B cell (primary cell): Measurements from ENCODE around the gene AP1M2.

Experiments
- EZH2 ChIP-seq: IDR thresholded peaks from 2 replicates; pipeline ENCODE4 v1.6.1; 2012; ENCODE audit warnings: borderline replicate concordance, low read depth, mild to moderate bottlenecking, moderate library complexity, low read length; ENCODE audit not compliant: insufficient read depth, poor library complexity, severe bottlenecking
- TF ChIP-seq, protein P1 (sequence below): fragments of 200-600 bp; IDR thresholded peaks from one replicate; pipeline ENCODE4 v1.8.0; 2022; ENCODE audit warnings: antibody characterized with exemption, mild to moderate bottlenecking

DNA sequence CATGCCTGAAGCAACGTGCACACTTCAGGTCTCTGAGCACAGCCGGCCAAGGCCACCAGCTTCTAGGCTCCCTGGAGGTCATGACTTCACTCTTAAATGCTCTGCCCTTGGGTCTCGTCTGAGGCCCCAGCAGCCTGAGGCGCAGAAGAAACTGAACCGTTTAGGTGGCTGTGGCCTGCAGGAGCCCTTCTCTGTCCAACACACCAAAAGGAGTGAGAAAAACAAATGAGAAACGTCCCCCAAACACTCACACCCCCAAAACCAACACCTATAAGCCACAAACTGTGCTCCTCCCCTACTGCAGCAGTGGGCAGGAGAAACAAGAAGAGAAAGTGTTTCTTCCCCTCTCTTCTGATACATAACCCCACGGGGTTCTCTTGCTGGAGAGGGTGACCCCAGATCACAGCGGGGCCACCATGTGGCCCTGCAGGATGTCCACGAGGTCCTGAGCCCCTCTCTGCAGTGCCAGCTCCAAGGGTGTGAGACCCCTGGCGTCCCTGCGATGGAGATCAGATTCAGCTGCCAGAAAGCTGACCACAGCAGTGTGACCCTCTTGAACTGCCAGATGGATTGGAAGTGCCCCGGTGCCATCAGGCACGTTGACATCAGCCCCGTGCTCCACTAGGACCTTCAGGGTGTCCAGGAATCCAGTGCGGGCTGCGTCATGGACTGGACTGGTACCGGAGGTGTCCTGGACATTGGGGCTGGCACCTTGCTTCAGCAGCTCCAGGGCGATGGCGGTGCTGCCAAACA, 20.3 kb downstream of the AP1M2 start:
- TF ChIP-seq, protein P1, sequence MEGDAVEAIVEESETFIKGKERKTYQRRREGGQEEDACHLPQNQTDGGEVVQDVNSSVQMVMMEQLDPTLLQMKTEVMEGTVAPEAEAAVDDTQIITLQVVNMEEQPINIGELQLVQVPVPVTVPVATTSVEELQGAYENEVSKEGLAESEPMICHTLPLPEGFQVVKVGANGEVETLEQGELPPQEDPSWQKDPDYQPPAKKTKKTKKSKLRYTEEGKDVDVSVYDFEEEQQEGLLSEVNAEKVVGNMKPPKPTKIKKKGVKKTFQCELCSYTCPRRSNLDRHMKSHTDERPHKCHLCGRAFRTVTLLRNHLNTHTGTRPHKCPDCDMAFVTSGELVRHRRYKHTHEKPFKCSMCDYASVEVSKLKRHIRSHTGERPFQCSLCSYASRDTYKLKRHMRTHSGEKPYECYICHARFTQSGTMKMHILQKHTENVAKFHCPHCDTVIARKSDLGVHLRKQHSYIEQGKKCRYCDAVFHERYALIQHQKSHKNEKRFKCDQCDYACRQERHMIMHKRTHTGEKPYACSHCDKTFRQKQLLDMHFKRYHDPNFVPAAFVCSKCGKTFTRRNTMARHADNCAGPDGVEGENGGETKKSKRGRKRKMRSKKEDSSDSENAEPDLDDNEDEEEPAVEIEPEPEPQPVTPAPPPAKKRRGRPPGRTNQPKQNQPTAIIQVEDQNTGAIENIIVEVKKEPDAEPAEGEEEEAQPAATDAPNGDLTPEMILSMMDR, result no peak
- no peak for TF ChIP-seq EZH2
